Subcutaneous adipose tissue (tissue), 4 donors: ENCODE data around the gene JAKMIP1. TPM values are rescaled to one million over a fixed set of nuclear protein-coding genes. Genes with fewer than 3 reads are reported as not detected.

ENCODE experiments used
- CTCF ChIP-seq: fragments of 450-650 bp; IDR thresholded peaks from one replicate; pipeline ENCODE4 v1.5.1; 2016; ENCODE audit warnings: low read depth, mild to moderate bottlenecking, control low read depth, antibody characterized with exemption, moderate library complexity
- total RNA-seq, 4 donors: library from RNA; depleted of rRNA; stranded (reverse); fragments of >200 nt; gene quantifications; one replicate each; pipeline ENCODE4 v1.1.0, GENCODE V29; 2016

The JAKMIP1 gene
- total RNA-seq, 4 donors from 2014 or later, result 0.33 to 0.88 (median 0.36) TPM

DNA sequence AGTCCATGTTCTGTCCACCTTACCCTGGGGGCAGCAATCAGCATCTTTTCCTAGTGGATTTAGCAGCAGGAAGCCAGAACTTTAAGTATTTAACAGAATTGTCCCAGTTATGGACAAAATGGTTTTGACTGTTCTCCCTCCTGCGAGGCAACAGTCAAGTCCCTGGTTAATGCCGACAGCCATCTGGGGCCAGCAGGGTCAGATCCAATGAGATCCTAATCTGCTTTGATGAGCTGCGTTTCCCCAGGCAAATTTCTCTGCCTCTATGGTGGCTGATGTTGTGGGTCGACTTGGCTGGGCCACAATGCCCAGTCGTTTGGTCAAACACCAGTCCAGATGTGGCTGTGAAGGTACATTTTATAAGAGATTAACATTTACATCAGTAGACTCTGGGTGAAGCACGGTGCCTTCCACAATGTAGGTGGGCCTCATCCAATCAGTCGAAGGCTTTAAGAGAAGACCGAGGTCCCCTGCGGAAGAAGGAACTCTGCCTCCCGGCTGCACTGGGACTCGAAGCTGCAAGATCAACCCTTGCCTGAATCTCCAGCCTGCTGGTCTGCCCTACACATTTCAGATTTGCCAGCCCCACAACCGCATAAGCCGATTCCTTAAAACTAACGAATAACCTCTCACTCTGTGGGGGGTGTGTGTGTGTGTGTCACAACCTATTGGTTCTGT is 93.1 kb downstream of the JAKMIP1 start:
- no peak for TF ChIP-seq CTCF

DNA sequence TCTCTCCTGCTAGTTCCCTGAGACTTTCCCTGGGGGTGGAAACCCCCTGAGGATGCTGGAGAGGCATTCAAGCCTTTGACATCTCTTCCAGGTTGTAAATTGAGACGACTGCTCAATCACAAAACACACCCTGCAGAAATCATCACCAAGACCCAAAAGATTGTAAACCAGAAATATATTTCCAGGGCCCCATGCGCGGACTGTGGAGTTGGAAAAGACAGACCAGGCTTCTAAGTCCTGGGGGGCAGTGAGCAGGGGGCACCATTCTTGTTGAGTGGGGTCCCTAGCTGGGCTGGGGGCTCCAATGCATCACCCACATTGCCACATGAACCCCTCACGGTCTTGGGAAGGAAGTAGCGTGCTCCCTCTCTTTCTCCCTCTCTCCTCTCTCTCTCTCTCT is 94.2 kb downstream of the JAKMIP1 start:
- no peak for TF ChIP-seq CTCF

DNA sequence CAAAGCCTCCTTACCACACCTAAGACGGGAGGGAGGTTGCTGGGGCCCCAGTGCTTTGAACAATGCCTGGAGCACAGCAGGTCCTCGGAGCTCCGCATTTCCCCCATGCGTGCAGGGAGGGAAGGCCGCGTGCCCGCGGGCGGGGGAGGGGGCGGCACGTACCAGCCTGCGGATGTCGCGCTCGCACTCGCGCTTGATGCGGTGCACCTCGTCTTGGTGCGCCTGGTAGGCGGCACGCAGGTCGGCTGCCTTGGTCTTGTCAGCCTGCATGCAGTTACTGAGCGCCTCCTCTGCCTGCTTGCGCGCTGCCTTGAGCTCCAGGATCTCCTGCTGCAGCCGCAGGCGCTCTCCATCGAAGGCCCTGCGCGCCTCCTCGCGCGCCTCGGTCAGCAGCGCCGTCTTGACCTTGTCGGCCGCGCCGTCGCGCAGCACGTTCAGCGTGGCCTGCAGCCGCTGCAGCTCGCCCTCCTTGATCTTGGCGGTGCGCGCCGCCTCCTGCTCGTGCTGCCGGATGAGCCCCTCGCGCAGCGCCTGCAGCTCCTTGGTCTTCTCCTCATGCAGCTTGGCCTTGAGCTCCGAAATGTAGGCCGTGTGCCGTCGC is 94.9 kb downstream of the JAKMIP1 start:
- TF ChIP-seq CTCF, result no peak

- no peak for TF ChIP-seq CTCF
These were observed 95.7 kb downstream of the JAKMIP1 start for GRCh38 chr4:6104541-6105130.

- TF ChIP-seq CTCF, result no peak
These were observed 102.8 kb downstream of the JAKMIP1 start for GRCh38 chr4:6097581-6097980.

- no peak for TF ChIP-seq CTCF
These were observed 104.5 kb downstream of the JAKMIP1 start for GRCh38 chr4:6095897-6096296.

GRCh38 chr4:6095023-6095752 is 105.2 kb downstream of the JAKMIP1 start:
- no peak for TF ChIP-seq CTCF
